Endothelial cell of umbilical vein (primary cell): ENCODE data around the gene KIAA1755. TPM values are rescaled to one million over a fixed set of nuclear protein-coding genes. Genes with fewer than 3 reads are reported as not detected.

Source experiments
- BruUV-seq: library from RNA; stranded (reverse); fragments of 400-500 nt; replicated peaks from 2 replicates; lab custom pipeline; 2021; lab: Mats Ljungman, UMichigan
- CTCF ChIA-PET: fragments of 300-600, 350-600 bp; sonication (Branson Sonifier 250); formaldehyde crosslinking; loops from one replicate; lab custom pipeline; 2021; ENCODE audit warnings: antibody characterized with exemption, inconsistent platforms; lab: Charles Lee
- POLR2A ChIA-PET: fragments of 300-600, 350-600 bp; sonication (Branson Sonifier 250); formaldehyde crosslinking; loops from one replicate; lab custom pipeline; 2021; ENCODE audit warnings: antibody characterized with exemption, inconsistent platforms; lab: Charles Lee
- DNase-seq: peaks from one replicate; pipeline ENCODE4 v3.0.0-alpha.2; 2011; ENCODE audit warnings: low read depth, low spot score
- FAIRE-seq: peaks from 2 replicates; lab custom pipeline; 2011; peaks lifted over from hg19 to GRCh38; lab: Jason Lieb, UNC
- H2AFZ ChIP-seq: 2 replicates; pipeline ENCODE4 v1.6.0; 2012; ENCODE audit warnings: low read depth, low read length, control low read depth, inconsistent platforms
- H3K27ac ChIP-seq: 2 replicates; pipeline ENCODE4 v1.5.1; 2011; ENCODE audit warnings: low read depth, mild to moderate bottlenecking, control low read depth, low read length, moderate library complexity; ENCODE audit not compliant: insufficient read depth
- H3K27me3 ChIP-seq, 2 experiments: 2 replicates each; pipeline versions ENCODE4 v1.6.0 to v1.6.1; 2011; ENCODE audit warnings: low read length in 2 of 2, mixed read lengths in 1 of 2; ENCODE audit not compliant: control insufficient read depth in 2 of 2, insufficient read depth in 2 of 2
- H3K36me3 ChIP-seq, 2 experiments: 2 replicates in 1 of 2; 3 replicates in 1 of 2; pipeline ENCODE4 v1.5.1; 2011; ENCODE audit warnings: low read length in 2 of 2, mild to moderate bottlenecking in 1 of 2, moderate library complexity in 1 of 2; ENCODE audit not compliant: control insufficient read depth in 2 of 2, insufficient read depth in 2 of 2; ENCODE audit errors: extremely low read depth in 1 of 2
- H3K4me1 ChIP-seq: 3 replicates; pipeline ENCODE4 v1.5.1; 2011; ENCODE audit warnings: mild to moderate bottlenecking, low read length; ENCODE audit not compliant: control insufficient read depth, insufficient read depth; ENCODE audit errors: extremely low read depth
- H3K4me2 ChIP-seq: 2 replicates; pipeline ENCODE4 v1.6.1; 2011; ENCODE audit warnings: low read length, control low read depth, mixed read lengths; ENCODE audit not compliant: insufficient read depth
- H3K4me3 ChIP-seq, 3 experiments: fragments of 200-600 bp in 1 of 3; sonication (generic), shearing (Covaris generic) in 1 of 3; replicated peaks in 1 of 3; 2 replicates each; pipeline ENCODE4 v1.5.1; 2011 to 2016; ENCODE audit warnings: control low read depth in 3 of 3, low read length in 3 of 3, mild to moderate bottlenecking in 2 of 3, inconsistent platforms in 1 of 3, low read depth in 1 of 3, moderate library complexity in 1 of 3; ENCODE audit not compliant: insufficient read depth in 1 of 3
- H3K79me2 ChIP-seq: 2 replicates; pipeline ENCODE4 v1.6.0; 2012; ENCODE audit warnings: low read length, inconsistent platforms; ENCODE audit not compliant: control insufficient read depth, insufficient read depth
- H3K9ac ChIP-seq: replicated peaks from 2 replicates; pipeline ENCODE3; 2011; ENCODE audit warnings: low read length, control low read depth; ENCODE audit not compliant: insufficient read depth; ENCODE audit errors: extremely low read depth
- H3K9me1 ChIP-seq: replicated peaks from 3 replicates; pipeline ENCODE4 v1.6.0; 2011; ENCODE audit warnings: mild to moderate bottlenecking, low read length; ENCODE audit not compliant: control insufficient read depth, insufficient read depth; ENCODE audit errors: extremely low read depth
- H3K9me3 ChIP-seq: replicated peaks from 2 replicates; pipeline ENCODE4 v1.5.1; 2012; ENCODE audit warnings: low read length, inconsistent platforms; ENCODE audit not compliant: control insufficient read depth, insufficient read depth
- H4K20me1 ChIP-seq: replicated peaks from 2 replicates; pipeline ENCODE3; 2011; ENCODE audit warnings: mild to moderate bottlenecking, low read length; ENCODE audit not compliant: control insufficient read depth, insufficient read depth; ENCODE audit errors: extremely low read depth
- EZH2 ChIP-seq: IDR thresholded peaks from 2 replicates; pipeline ENCODE4 v1.6.1; 2012; ENCODE audit warnings: borderline replicate concordance, low read depth, mild to moderate bottlenecking, moderate library complexity, low read length, inconsistent platforms; ENCODE audit not compliant: severe bottlenecking
- FOS ChIP-seq: IDR thresholded peaks from 2 replicates; pipeline ENCODE4 v1.6.1; 2011; ENCODE audit warnings: mild to moderate bottlenecking, low read length, moderate library complexity, borderline replicate concordance; ENCODE audit not compliant: insufficient read depth
- GATA2 ChIP-seq: IDR thresholded peaks from 2 replicates; pipeline ENCODE4 v1.7.0; 2011; ENCODE audit warnings: low read depth, mild to moderate bottlenecking, moderate library complexity, mixed read lengths, low read length; ENCODE audit not compliant: insufficient read length, insufficient read depth
- JUN ChIP-seq: IDR thresholded peaks from 2 replicates; pipeline ENCODE4 v1.6.1; 2011; ENCODE audit warnings: borderline replicate concordance, low read depth; ENCODE audit not compliant: insufficient read length, insufficient read depth
- MYC ChIP-seq: IDR thresholded peaks from one replicate; pipeline ENCODE4 v1.6.1; 2011; ENCODE audit warnings: mild to moderate bottlenecking, low read depth, low read length
- POLR2A ChIP-seq: IDR thresholded peaks from 2 replicates; pipeline ENCODE4 v1.6.1; 2012; ENCODE audit warnings: low read depth, mild to moderate bottlenecking, control low read depth, low read length
- POLR2AphosphoS5 ChIP-seq: IDR thresholded peaks from 2 replicates; pipeline ENCODE4 v1.6.1; 2012; ENCODE audit warnings: low read depth, mild to moderate bottlenecking, control low read depth, low read length, moderate library complexity; ENCODE audit not compliant: insufficient read depth
- dilution Hi-C: fragments of 300-500 bp; cut with MboI; formaldehyde crosslinking; loops from one replicate; pipeline ENCODE4 v1.15.0; 2019; ENCODE audit warnings: low sequenced_read_pairs; ENCODE audit not compliant: extremely low pct_ligation_motif_present
- intact Hi-C: fragments of 100-400 bp; cut with micrococcal nuclease; formaldehyde crosslinking; loops from one replicate; pipeline ENCODE4 v1.10.0; 2022
- polyA plus RNA-seq, 4 experiments: library from polyadenylated mRNA; depleted of rRNA in 3 of 4; stranded (reverse) in 3 of 4; unstranded in 1 of 4; fragments of >200 nt; gene quantifications; 2 replicates each; pipeline versions ENCODE4 v1.2.1 to v1.2.3, GENCODE V29; 2011 to 2012; ENCODE audit warnings: missing spikeins in 1 of 4
- total RNA-seq: library from RNA; stranded (reverse); gene quantifications from 2 replicates; pipeline ENCODE4 v1.2.3, GENCODE V29; 2021
- TF ChIP-seq, protein P1 (sequence below): IDR thresholded peaks from 2 replicates; pipeline ENCODE4 v1.6.1; 2011; ENCODE audit not compliant: insufficient read depth, insufficient read length
- TF ChIP-seq, protein P2 (sequence below), 2 donors: IDR thresholded peaks; 1 replicate in 1 of 2; 2 replicates in 1 of 2; pipeline ENCODE4 v1.5.1; 2011; ENCODE audit warnings: low read length in 2 of 2, mild to moderate bottlenecking in 2 of 2, moderate library complexity in 2 of 2, control low read depth in 1 of 2, inconsistent platforms in 1 of 2, low read depth in 1 of 2; ENCODE audit not compliant: insufficient read depth in 1 of 2; ENCODE audit errors: extremely low read depth in 1 of 2

KIAA1755 gene
- total and polyA plus RNA-seq, 2 donors (not counting 3 experiments of a cell fraction or from before 2014, with no cell fraction given), result 0.36 to 0.51 TPM

DNA sequence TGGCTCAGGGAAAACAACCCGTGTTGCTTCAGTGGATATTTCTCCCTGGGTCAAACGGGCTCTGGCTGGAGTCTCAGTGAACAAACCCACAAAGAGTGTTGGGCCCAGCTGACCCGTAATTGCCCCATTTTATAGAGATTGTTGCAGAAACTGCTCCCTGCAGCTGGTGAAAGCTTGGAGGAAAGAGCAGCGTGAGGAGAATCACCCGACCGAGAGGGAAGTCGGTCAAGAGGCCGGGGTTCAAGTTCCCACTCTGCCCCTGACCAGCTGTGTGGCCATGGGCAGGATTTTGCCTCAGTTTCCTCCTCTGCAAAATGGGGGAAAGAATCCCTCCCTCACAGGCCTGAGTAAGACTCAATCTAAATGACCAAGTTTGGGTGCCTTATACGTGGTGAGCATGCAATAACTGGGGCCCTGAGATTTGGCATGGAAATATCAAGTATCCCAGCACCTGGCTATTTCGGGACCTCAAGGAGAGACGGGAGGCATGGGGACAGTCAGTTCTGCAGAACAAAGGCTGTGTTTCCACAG lies 93.8 kb downstream of the KIAA1755 start:
- no peak for DNase-seq
- Histone ChIP-seq H3K27ac (peak overlapping the region; percentile 96), H3K36me3 (no peaks in the 10 kb centered on the region), H3K4me1 (peaks cover 74% of the 10 kb centered on the region), H3K9me3 (no peaks in the 10 kb centered on the region), H3K9ac (peak overlapping the region; percentile 73), H2AFZ (peak overlapping the region; percentile 47), H3K27me3 (no peaks in the 10 kb centered on the region), H3K79me2 (peaks cover 39% of the 10 kb centered on the region), H3K4me3 (no peak overlapping the region), H3K4me2 (peak overlapping the region; percentile 18), H4K20me1 (no peaks in the 10 kb centered on the region), H3K9me1 (no peaks in the 10 kb centered on the region)
- no TSS peak for BruUV-seq
- intact Hi-C loops, result loop anchor here (5.0 kb wide), 1 partner anchor 111 kb away; no protein-coding TSS in a partner anchor
- CTCF ChIA-PET, result interaction anchor here (0.6 to 8.8 kb wide), 17 partner anchors 9 to 603 kb away, joined by 3 to 156 read pairs (median 4); partner anchors contain the start of genes RPRD1B and TTI1
- dilution Hi-C loops, result no loop called here
- TF ChIP-seq, protein P1, sequence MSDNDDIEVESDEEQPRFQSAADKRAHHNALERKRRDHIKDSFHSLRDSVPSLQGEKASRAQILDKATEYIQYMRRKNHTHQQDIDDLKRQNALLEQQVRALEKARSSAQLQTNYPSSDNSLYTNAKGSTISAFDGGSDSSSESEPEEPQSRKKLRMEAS, result no peak
- no peak for TF ChIP-seq MYC
- TF ChIP-seq POLR2AphosphoS5, result no peak
- no peak for TF ChIP-seq FOS
- TF ChIP-seq JUN, result no peak
- no peak for TF ChIP-seq POLR2A
- TF ChIP-seq GATA2, result no peak
- TF ChIP-seq, protein P2, sequence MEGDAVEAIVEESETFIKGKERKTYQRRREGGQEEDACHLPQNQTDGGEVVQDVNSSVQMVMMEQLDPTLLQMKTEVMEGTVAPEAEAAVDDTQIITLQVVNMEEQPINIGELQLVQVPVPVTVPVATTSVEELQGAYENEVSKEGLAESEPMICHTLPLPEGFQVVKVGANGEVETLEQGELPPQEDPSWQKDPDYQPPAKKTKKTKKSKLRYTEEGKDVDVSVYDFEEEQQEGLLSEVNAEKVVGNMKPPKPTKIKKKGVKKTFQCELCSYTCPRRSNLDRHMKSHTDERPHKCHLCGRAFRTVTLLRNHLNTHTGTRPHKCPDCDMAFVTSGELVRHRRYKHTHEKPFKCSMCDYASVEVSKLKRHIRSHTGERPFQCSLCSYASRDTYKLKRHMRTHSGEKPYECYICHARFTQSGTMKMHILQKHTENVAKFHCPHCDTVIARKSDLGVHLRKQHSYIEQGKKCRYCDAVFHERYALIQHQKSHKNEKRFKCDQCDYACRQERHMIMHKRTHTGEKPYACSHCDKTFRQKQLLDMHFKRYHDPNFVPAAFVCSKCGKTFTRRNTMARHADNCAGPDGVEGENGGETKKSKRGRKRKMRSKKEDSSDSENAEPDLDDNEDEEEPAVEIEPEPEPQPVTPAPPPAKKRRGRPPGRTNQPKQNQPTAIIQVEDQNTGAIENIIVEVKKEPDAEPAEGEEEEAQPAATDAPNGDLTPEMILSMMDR (IDR thresholded peaks at IDR 0.05; ENCODE audit: extremely low read depth in 1 of 2, insufficient read depth in 1 of 2, low read depth in 1 of 2, low read length in 2 of 2), result no peak
- TF ChIP-seq EZH2, result no peak
- POLR2A ChIA-PET, result interaction anchor here (0.6 to 0.9 kb wide), 3 partner anchors 15 to 55 kb away, joined by 3 read pairs; no protein-coding TSS in a partner anchor
- peak; percentile 8 for FAIRE-seq
